ENCODE measurements around the gene SEMA3A.
"Not testable (repeated sequence)": the region's sequence is repeated elsewhere in the genome, so short reads cannot be mapped to it uniquely, and the experiment has no call there.

Gene SEMA3A

DNA sequence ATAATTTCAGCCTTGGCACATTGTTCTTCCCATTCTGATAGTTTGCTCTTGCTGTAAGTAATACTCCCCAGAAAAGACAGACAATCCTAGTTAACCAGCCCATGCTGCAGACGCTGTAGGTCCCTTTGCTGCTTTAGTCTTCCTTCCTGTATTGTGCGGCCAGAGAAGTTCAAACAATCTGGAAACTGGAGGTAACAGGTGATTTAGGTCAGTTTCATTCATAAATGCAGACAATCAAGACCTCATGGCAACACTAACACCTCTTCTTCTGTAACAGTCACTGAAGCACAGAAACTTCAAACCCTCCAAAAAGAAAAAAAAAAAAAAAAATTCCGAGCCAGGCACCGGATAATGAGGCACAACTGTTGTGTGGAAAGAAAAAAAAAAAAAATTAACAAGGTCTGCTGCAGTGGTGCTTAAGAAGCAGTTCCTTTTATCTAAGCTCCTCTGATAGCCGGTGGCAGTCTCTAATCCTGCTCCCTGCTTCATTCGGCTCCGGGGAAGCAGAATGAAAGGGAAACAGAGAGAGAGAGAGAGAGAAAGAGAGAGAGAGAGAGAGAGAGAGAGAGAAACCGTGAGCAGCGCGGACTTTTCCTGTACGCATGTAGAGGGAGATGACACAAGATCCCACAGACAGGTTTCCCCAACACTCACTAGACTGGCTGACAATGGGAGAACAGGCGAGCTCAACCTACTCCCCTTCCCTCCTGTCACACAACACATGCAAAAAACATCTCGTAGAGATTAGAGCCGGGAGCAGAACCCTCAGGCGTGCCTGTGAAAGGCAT lies at the start of gene SEMA3A:
SEMA3A (minus strand) TSS at position 306 of the 788 bp plus-strand sequence; CDS start at position 103, 203 bp downstream.
- peak; percentile 48 for DNase-seq

DNA sequence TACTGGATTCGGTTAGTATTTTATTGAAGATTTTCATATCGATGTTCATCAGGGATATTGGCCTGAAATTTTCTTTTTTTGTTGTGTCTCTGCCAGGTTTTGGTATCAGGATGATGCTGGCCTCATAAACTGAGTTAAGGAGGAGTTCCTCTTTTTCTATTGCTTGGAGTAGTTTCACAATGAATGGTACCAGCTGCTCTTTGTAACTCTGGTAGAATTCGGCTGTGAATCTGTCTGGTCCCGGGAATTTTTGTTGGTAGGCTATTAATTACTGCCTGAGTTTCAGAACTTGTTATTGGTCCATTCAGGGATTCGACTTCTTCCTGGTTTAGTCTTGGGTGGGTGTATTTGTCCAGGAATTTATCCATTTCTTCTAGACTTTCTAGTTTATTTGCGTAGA lies 48.4 kb upstream of the SEMA3A start:
- not testable (repeated sequence) for DNase-seq

DNA sequence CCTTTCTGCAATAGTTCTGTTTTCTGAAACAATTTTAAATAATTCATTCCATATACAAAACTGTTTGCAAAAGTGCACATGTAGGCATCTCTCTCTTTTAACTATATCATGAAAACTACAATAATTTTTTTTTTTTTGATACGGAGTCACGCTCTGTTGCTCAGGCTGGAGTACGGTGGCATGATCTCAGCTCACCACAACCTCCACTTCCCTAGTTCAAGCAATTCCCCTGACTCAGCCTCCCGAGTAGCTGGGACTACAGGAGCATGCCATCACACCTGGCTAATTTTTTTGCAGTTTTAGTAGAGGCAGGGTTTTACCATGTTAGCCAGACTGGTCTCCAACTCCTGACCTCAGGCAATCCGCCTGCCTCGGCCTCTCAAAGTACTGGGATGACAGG lies 44.0 kb upstream of the SEMA3A start:
- DNase-seq: no peak

DNA sequence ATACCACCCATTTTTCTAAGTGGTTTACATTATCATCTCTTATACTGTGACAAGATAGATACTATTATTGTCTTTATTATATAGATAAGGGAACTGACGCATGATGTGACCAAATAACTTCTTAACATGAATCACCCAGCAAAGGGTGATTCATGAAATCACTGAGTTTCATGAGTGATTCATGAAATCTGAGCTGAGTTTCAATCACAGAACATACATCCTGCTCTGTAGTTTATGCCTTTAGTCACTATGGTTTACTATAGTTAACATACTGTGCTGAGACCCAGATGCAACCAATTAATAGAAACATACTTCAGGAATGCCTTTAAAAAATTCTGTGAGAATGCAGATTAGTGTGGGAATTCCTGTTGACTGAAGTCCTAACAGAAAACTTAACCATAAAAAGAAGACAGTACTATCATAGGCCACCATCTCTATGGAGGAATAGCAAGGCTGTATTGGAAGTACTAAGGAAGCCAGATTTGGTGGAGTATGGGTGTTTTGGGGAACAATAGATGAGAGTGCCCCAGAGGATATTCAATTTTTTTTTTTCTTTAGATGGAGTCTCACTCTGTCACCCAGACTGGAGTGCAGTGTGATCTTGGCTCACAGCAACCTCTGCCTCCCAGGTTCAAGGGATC lies 43.1 kb upstream of the SEMA3A start:
- no peak for DNase-seq

DNA sequence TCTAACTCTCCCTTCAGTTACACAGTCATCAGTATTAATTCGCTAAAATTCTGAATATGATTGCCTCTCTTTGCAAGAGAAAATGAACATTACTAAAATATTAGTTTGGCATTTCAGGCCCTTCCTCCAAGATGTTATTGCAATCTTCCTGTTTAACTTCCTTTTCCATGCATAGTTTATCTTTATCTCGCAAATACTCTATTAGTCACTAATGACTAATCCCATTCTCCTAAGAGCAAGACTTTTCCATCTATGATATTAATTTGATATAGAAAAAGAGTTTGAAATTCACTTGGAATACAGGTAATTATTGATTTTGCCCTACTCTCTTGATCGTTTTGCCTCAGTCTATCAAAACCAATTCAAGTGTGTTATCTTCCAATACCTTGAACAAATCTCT lies 41.8 kb upstream of the SEMA3A start:
- no peak for DNase-seq

DNA sequence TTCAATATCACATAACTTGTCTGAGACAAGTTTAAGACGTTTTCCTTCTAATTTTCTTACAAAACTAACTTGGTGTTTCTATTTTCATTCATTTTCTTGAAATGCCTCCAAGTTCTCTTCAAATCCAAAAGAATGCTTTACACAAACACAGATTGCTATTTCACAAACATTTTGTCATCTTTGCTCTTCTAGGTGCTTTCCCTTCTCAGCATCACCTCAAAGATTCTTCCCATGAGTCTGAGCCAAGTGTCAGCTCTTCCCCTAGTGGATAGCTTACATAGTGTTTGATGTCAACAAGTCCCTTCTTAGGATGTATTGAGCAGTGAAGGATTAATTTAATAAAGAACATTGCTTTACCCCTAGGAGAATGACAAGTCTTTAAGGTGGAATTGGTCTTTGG lies 38.1 kb upstream of the SEMA3A start:
- no peak for DNase-seq

DNA sequence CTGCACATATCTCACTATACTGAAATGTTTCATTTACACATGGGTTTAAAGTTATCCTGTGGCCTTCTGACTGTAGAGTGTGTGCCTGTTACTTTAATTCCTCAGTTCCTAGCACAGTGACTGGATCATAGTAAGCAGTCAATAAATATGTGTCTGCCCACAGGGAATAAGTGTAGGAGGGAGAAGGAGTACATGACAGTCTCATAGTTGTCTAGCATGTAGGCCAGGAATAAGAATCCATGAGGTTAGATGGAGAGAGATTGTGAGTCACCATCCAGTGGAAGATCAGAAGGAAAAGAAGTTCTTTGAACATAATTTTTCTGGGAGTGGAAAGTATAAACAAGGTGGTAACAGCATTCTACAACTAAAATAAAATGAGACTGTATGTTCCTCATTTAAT lies 36.6 kb upstream of the SEMA3A start:
- DNase-seq: no peak

DNA sequence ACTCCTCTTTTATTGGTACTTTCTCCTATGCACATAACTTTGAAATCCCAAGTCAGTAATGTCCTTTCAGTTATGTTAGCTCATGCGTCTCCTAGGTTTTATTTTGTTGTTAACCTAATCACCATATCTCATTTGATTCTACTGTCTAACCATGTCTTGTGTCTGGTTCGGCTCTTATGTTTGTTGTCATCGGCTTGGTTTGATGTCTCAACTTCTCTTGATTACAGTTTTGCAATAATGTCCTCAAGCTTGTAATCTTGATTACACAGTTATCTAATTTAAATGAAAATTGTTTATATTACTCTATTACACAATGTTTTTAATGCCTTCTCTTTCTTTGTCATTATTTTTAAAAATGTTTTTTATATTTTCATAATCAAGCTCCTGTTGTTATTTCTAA lies 35.9 kb upstream of the SEMA3A start:
- DNase-seq: no peak

DNA sequence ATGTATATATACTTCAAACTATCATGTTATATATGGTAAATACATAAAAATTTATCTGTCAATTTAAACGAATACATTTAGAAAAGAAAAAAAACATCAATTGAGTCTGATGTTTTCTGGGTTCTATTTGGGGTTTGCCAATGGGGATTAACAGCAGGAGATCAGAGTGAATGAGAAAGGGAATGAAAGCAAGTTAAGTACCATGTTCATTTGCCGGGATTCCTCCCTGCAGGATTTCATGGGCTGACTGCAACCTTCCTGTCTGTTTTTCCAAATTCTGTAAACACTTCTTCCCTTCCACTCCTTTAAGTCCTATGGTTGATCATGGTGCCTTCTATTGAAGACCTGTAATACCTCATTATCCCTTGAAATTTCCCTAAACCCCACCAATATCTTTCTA lies 33.9 kb upstream of the SEMA3A start:
- DNase-seq: no peak

DNA sequence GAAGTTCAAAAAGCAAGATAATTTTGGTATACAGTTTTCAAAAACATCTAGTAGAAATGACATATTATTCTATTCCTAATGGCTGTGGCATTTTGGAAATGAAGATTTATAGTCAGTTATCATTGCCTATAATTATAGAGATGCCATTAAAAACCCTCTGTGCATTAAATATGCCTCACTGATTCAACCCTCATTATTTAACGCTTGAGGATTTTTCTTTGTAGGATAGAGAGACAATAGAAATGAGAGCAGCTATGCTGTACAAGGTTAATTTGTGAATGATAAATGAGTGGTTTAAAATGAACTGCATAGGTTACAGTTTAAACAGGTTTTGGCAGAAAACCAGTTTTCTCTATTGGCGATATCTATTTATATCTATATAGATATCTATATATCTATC lies 32.2 kb upstream of the SEMA3A start:
- no peak for DNase-seq

DNA sequence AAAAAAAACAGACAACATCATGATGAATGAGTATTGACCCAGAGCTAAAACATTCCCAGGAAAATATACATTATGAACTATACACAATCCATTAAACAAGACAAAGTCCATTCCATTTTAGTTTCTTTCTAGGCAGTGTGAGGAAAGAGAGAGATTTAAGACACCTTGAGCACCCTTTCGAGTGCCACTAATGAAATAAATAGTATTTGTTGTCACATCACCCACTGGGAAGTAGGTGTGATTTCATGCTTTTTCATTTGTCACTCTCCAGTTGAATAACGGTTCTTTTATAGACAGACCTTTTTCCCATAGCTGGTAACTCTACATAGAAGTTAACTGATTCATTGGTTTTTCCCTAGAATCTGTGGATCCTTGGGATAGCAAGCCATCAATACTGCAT lies 29.9 kb upstream of the SEMA3A start:
- no peak for DNase-seq

DNA sequence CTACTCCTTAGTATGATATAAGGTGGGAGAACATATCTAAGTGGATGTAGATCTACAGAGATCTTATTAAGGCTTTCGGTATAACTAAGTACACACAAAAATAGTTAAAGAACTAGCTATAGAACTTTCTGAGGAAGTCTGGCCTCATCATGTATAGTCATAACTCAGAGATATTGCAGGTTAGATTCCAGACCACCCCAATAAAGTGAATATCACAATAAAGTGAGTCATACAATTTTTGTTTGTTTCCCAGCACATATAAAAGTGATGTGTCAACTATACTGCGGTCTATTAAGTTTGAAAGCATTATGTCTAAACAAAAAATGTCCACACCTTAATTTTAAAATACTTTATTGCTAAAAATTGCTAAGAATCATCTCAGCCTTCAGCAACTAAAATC lies 24.7 kb upstream of the SEMA3A start:
- DNase-seq: no peak

DNA sequence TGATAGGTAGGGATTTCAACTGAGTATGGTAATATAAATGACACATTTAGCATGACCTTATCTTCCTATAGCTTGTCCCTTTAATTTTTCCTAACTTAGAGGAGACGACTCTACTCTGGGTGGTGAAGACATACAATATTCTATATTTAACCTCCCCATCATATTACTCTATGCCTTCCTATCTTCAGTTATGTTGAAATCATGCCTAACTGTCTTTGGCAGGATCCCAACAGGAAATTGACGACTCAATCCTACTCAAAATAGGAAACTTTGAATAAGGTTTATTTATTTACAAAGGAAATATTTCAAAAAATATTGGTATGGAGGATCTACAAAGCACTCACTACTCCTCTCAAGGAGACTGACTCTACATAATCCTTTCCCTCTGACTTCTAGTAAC lies 24.1 kb upstream of the SEMA3A start:
- no peak for DNase-seq

DNA sequence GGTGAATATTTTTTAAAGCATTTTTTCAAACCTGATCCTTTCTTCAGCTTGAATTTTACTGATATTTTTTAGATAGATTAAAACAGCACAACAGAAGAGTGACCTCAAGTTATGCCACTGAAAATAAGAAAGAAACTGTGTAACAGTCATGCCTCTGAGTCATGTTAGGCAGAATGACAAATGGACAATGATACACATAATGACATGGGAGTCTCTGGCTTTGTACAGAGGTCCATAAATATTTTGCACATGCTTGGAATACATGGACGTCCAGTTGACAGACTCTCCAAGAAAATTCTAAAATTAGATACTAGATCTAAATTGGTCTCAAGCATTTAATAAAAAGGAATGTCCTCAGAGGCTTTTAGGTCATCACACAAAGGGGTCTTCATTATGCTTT lies 21.9 kb upstream of the SEMA3A start:
- no peak for DNase-seq

DNA sequence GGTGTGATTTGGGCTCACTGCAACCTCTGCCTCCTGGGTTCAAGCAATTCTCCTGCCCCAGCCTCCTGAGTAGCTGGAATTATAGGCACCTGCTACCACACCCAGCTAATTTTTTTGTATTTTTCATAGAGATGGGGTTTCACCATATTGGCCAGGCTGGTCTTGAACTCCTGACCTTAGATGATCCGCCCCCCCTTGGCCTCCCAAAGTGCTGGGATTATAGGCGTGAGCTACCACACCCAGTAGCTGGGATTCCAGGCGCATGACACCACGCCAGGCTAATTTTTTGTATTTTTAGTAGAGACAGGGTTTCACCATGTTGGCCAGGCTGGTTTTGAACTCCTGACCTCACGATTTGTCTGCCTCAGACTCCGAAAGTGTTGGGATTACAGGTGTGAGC lies 20.2 kb upstream of the SEMA3A start:
- not testable (repeated sequence) for DNase-seq

DNA sequence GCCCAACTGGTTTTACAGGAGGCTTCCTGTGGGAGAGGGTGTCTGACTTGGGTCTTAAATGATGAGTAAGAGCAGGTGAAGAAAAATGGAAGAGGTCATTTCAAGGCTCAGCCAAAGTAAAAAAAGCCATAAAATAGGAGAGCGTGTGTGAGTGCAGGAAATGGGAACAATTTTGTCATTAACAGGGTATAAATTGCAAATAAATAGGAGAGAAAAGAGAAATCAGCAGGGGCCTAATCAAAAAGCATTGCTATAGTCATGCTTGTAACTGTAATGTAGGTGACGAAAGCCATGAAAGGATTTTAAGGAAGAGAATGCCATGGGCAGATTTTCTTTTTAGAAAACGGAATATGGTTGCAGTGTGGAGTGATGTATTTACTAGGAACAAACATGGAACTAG lies 15.7 kb upstream of the SEMA3A start:
- DNase-seq: no peak

DNA sequence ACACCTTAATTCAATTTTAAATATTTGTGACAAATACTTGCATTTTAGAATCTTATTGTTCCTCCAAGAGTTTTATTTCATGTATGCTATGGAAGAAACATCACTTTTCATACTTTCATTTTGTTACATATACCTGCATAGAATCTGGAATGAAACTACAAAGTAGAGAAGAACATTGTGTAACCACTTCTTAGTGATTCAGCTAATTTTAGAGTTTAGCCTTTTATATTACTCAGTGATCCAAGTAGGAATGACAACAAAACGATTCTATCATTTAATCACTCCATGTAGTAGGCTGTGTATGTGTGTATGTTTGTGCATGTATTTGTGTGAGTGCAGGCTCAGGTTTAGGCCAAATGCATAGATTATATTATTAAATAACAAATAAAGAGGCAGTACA lies 14.4 kb upstream of the SEMA3A start:
- no peak for DNase-seq

DNA sequence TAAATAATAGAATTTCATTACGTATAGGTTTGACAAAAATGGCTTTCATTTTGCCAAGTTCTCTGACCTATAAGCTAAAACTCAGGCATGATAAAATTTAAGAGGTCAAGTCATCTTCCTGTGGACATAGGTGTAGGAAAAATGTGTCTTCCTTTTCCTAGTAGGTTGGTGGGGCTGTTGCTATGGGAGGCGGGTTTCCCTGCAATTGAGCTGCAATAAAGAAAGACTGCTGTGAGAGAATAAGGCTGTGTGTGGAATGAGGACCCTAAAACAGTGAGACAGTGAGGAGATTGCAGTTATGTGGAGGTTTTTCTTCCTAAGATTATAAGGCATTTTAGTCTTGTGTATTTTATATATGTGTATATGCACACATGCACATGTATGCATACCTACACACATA lies 13.0 kb upstream of the SEMA3A start:
- no peak for DNase-seq

DNA sequence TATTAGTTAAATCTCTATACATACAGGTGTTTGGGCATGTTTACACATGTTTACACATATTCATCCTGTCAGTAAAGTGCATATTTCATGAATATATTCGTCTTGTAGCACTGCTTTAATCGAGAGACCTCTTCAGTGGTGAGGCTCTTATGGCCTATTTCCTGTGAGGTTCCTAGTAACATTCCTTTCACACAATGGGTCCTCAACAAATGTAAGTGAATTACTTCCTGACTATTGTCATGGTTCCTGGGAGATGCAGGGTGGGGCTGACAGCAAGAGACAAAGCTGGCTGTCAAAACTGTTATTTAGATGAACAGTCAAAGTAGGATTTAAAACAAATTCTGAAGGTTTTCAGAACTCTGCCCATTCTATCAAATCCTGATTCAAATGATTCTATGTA lies 12.4 kb upstream of the SEMA3A start:
- no peak for DNase-seq

DNA sequence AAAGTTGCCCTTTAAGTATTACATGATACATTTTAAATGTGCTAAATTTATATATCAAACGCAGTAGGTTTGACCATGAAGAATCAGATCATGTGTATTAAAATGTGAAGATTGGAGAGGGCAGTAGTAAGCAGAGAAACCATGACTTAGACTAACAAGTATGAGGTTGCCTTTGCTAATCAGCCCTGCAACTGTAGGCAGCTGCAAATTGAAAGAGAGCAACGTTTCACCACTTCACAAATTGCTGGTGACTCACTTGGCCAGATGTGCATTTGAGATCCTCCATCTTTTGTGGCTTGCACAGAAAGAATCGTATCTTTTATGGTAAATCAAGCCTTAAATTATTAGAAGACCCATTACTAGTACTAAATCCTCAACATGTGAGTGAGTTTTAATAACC lies 10.1 kb upstream of the SEMA3A start:
- DNase-seq: no peak

DNA sequence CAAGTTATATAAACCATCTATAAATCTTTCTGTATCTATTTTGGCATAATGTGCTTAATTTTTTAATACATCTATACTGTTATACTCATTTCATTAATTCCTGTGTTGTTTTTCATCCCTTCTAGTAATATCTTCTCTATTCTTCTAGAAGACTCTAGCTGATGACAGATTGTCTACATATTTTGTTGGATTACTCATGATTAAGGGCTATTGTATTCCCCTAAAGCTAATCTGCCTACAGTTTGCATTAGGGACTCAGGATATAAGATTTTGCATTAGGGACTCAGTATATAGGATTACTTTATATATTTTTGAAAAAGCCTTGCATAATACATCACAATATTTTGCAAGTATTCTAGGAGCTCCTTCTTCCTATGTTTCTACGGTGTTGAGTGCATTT lies 8.3 kb upstream of the SEMA3A start:
- no peak for DNase-seq

DNA sequence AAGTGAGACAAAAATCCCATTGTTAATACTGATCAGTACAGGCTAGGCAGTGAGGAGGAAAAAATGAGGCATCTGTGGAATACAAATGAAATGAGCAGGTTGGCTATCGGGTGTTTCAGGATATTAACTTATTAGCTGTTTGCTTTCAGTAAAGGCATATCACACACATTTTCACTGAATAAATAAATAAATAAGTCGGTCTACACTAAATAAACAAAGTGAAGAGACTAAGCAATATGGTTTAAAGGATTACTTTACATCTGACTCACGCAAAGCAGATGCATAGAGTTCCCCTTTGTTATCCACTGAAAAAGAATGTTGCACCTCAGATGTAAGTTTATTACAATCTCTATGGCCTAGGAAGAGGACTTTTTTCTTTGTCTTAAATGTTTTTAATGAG lies 6.3 kb upstream of the SEMA3A start:
- no peak for DNase-seq

DNA sequence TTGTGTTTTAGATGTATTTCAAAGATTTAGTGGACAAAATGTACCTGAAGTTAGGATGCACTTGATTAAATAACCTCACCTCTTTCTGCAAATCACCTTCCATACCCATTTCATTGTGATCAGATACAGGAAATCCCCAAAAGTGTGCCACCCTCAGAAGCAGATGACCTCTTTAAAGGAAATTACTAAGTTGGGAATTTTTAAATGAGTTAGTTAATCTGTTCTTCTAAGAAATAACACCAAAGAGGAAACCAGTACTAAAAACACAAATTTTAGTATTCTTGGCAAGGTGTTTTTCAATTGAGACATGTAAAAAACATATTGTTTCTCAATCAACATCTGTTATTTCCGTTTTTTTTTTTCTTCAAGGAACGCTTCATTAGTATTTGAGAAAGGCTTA lies 4.6 kb upstream of the SEMA3A start:
- DNase-seq: no peak

DNA sequence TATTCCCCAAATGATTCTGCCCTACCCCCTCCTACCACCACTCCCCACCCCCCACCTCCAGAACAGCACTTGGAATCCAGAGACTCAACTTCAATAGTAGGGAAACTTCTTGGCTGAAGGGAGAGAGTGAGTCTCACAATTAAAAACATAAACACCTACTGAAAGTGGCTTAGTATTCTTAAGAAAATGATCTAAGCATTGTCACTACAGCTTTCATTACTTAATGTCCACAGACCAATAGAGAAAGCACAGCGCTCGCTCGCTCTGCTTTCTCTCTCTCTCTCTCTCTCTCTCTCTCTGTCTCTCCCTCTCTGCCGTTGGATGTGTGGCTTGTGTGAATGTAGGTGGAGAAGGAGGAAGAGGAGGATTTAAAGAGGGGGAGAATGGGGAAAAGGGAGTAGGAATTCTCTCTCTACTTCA lies 1.5 kb upstream of the SEMA3A start:
- DNase-seq: peak; percentile 27

Measured in midbrain (tissue), 1 donor.